HG02763 (cell line): ENCODE measurements around the gene SLC9A5.

ENCODE experiments used
- ATAC-seq: cut with Tn5 transposase; IDR thresholded peaks from one replicate; pipeline ENCODE4 v1.9.1; 2021; ENCODE audit warnings: mild to moderate bottlenecking, moderate library complexity; ENCODE audit not compliant: unreplicated experiment

Gene SLC9A5

GRCh38 chr16:67255553-67256221 is 6.9 kb downstream of the SLC9A5 start:
- no peak for ATAC-seq

GRCh38 chr16:67256701-67257230 is 8.0 kb downstream of the SLC9A5 start:
- ATAC-seq, result no peak

GRCh38 chr16:67257486-67258160 is 8.8 kb downstream of the SLC9A5 start:
- no peak for ATAC-seq

GRCh38 chr16:67258161-67258835 is 9.5 kb downstream of the SLC9A5 start:
- ATAC-seq, result no peak

DNA sequence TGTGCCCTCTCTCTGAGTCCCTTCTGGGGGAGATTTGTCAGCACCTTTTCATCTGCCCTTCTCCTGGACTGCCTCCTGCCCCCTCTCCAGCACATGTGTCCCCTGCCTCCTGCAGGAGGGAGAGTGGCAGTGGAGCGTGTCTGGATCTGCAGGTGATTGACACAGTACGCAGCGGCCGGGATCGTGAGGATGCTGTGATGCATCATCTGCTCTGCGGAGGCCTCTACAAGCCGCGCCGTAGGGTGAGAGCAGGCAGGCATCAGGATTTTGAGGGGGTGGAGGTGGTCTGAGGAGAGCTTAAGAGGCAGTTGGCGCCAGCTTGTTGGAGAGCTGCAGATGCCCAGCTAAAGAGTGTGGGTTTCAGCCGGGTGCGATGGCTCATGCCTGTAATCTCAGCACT is 10.9 kb downstream of the SLC9A5 start:
- no peak for ATAC-seq

- no peak for ATAC-seq
These were observed 11.8 kb downstream of the SLC9A5 start for GRCh38 chr16:67260426-67261063.

DNA sequence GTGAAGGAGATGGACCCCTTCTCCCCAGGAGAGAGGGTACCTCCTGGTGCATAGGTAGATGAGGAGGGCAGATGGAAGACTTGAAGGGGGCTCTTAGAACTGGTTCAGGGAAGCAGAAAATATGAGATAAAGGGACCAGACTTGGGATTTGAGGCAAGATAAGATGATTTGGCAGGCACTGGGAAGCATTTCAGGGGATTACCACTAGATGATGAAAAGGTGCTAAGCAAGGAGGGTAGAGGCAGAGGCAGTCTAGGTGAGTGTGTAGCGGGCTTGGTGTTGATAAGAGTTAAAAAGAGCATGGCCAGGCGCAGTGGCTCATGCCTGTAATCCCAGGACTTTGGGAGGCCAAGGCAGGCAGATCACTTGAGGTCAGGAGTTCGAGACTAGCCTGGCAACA is 14.4 kb downstream of the SLC9A5 start:
- ATAC-seq, result no peak

- no peak for ATAC-seq
These were observed 15.5 kb downstream of the SLC9A5 start for GRCh38 chr16:67264277-67264676.

GRCh38 chr16:67264866-67265265 is 16.1 kb downstream of the SLC9A5 start:
- no peak for ATAC-seq

DNA sequence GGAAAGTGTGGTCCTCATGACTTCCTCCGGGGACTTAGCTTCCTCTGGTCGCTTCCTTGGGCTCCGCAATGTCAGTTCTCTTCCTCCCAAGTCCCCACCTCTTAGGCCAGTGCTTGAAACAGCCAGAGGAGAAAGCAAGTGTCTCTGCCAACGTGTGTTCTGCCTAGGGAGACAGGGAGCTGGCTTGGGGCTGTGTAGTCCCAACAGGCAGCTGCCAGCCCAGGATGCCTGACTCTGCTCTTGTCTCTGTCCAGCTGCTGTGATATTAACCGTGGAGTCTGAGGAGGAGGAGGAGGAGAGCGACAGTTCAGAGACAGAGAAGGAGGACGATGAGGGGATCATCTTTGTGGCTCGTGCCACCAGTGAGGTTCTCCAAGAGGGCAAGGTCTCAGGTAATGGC is 17.1 kb downstream of the SLC9A5 start:
- ATAC-seq, result no peak

- no peak for ATAC-seq
These were observed 19.4 kb downstream of the SLC9A5 start for GRCh38 chr16:67268136-67268579.

- no peak for ATAC-seq
These were observed 21.0 kb downstream of the SLC9A5 start for GRCh38 chr16:67269766-67270165.

GRCh38 chr16:67270931-67271338 is 22.2 kb downstream of the SLC9A5 start:
- no peak for ATAC-seq

GRCh38 chr16:67271446-67271845 is 22.7 kb downstream of the SLC9A5 start:
- no peak for ATAC-seq

DNA sequence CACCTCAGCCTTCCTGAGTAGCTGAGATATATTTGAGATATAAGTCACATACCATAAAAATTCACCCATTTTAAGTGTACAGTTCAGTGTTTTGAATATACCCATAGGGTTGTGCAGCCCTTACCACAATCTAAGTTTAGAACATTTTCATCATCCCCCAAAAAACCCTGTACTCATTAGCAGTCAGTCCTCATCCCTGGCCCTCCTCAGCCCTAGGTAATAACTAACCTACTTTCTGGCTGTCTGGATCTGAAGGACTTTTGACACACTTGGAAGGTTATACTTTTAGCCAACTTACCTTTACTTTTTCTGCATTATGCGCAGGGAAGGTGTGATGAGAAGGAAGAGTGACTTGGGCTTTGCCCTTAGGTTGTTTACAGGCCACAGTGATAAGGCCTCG is 26.5 kb downstream of the SLC9A5 start:
- ATAC-seq, result no peak

GRCh38 chr16:67277294-67277998 is 28.7 kb downstream of the SLC9A5 start:
- no peak for ATAC-seq

- no peak for ATAC-seq
These were observed 29.4 kb downstream of the SLC9A5 start for GRCh38 chr16:67277999-67278772.

DNA sequence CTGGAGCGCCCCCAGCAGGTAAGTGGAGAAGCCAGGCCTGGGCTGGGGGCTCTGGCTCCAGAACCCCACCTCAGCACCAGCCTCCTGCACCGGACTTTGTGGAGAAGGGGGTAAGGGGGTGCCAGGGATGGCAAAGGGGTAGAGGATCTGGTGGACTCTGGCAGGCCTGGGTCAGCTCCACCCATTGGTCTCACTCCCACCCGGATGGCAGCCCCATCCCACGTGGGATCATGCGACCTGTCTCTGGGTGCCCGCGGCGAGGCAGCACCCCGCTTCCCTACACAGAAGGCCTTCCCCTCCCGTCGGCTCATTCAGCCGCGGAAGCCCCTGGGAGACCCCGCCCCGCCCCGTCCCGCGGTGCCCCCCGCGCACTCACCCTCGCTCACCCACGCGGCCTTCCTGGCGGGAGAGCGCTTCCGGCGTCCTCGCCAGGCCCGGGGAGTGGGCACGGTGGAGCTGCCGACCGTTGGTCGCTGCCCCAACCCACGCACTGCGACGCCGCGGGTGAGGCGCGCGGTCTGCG is 30.1 kb downstream of the SLC9A5 start:
- peak; percentile 27 for ATAC-seq

DNA sequence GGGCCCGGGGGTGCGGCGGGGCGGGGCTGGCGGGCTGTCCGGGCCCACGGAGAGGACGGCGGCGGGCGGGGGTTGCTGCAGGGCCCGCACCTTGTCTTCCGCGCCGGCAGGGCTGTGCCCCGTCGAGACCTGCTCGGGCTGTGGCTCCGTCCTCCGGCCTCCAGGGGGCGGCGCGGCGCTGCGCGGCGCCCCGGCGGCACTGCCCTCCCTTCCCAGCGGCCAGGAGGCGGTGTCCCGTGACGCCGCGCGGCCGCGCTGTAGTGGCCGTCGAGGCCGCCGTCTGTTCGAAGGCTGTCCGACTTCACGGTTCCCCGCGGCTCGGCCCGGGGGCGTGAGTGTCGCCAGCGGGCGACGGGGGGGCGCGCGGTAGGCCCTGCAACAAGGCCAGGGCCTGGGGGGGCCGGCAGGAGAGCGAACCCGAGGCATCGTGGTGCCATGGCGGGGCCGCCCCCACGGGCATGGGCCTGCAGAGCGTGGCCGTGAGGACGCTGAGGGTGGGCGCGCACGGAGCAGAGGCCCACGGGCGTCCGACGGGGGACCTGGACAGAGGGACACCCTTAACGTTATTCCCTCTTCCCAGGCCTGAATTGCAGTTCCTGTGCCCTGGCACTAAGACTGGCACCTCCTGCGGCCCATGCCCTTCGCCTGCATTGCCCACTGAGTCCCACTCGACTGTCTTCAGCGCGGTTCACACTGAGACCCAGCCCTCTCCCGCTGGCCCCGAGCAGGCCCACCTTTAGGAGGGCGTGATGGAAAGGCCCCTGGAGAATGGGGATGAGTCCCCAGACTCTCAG is 30.7 kb downstream of the SLC9A5 start, which contains the start of gene PLEKHG4:
Gene PLEKHG4 (plus strand): TSS at position 237 of the 794 bp plus-strand sequence. CDS start 513 bp downstream, at position 750.
- peak; percentile 80 for ATAC-seq
